ENCODE results near the gene FARSB. TPM values are rescaled to one million over a fixed set of nuclear protein-coding genes. Genes with fewer than 3 reads are reported as not detected.

Gene FARSB
- polyA plus RNA-seq, 3 donors: 5.8 to 10.9 (median 8.4) TPM

DNA sequence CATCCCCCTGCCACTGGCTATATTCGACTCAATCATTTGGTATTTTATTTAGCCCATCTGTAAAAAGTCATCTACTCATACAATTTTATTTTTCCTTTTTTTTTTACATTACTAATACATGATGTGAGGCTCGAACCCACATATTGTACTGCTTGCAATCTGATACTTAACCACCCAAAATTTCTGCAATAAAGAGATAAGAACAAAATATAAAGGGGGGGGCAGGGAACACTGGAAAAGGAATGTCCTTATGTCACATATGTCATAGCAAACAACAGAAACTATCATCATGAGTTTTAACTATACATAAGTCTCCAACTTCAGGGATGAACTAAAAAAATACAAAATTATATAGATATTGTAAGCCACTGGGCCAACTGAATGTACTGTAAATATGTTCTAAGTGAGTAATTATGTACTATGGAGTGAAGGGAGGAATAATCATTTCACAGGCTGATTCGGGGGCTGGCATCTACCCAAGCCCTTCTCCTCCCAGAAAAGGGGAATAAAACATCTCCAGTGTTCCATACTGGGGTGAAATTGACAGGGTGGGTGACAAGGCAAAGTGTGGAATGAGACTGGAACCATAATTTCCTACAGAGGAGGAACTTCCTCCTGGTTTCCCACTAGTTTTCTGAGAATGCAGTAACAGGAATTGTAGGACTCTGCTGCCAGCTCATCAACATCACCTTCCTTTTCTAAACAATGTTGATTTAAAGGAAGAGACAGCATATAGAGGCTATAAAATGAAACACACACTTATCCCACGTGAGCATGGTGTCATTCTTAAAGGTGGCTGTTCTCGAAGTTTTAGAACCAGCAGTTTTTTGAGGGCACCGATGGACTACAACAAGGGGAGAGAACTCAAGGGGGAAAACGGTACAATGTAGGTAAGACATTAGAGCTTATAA is 79.5 kb downstream of the FARSB start:
- Histone ChIP-seq H2AFZ (ENCODE audit: insufficient read depth, low read depth, low read length, poor library complexity, severe bottlenecking) (no peak overlapping the region), H3K4me2 (replicated peaks; ENCODE audit: extremely low read depth, low read length, poor library complexity, severe bottlenecking) (no peak overlapping the region), H4K20me1 (ENCODE audit: insufficient read depth, low read length) (no peaks in the 10 kb centered on the region), H3K79me2 (ENCODE audit: insufficient read depth, low read length) (no peaks in the 10 kb centered on the region), H3K4me3 (replicated peaks in 1 of 3; ENCODE audit: low read depth in 2 of 3, low read length in 3 of 3) (no peak overlapping the region), H3K27ac (ENCODE audit: low read depth in 1 of 2, low read length in 2 of 2) (no peak overlapping the region), H3K9ac (ENCODE audit: insufficient read depth, low read length, poor library complexity, severe bottlenecking) (no peak overlapping the region), H3K4me1 (ENCODE audit: control insufficient read depth in 1 of 2, insufficient read depth in 2 of 2, low read length in 2 of 2) (no peaks in the 10 kb centered on the region), H3K27me3 (ENCODE audit: control insufficient read depth in 2 of 2, insufficient read depth in 2 of 2, low read length in 2 of 2) (no peaks in the 10 kb centered on the region), H3K36me3 (replicated peaks in 1 of 2; ENCODE audit: control insufficient read depth in 1 of 2, insufficient read depth in 2 of 2, low read length in 2 of 2) (peaks cover 25 to 68% of the 10 kb centered on the region in 2 donors), H3K9me3 (replicated peaks in 1 of 2; ENCODE audit: control insufficient read depth in 1 of 2, insufficient read depth in 1 of 2, low read length in 2 of 2) (no peaks in the 10 kb centered on the region)
- Mint-ChIP-seq H3K27me3 (ENCODE audit: low read depth in 3 of 3) (no peaks in the 10 kb centered on the region), H3K9me3 (no peaks in the 10 kb centered on the region), H3K4me3 (no peak overlapping the region), H3K27ac (peak overlapping the region in 1 of 7 donors; percentile 64), H3K4me1 (peaks cover 3% of the 10 kb centered on the region), H3K36me3 (peaks cover 47 to 50% of the 10 kb centered on the region in 2 donors)
- 100% methylated on average over 1 of the region's 7 CpGs for WGBS (ENCODE audit: insufficient coverage)
- intact Hi-C loops (cut with micrococcal nuclease): no loop called here
- DNase-seq: no peak
- TF ChIP-seq CTCF (IDR thresholded peaks at IDR 0.05): no peak

GRCh38 chr2:222575618-222576017 is 80.3 kb downstream of the FARSB start:
- Histone ChIP-seq H3K36me3 (replicated peaks in 1 of 2; ENCODE audit: control insufficient read depth in 1 of 2, insufficient read depth in 2 of 2, low read length in 2 of 2) (peaks cover 31 to 76% of the 10 kb centered on the region in 2 donors), H4K20me1 (ENCODE audit: insufficient read depth, low read length) (no peaks in the 10 kb centered on the region), H3K9ac (ENCODE audit: insufficient read depth, low read length, poor library complexity, severe bottlenecking) (no peak overlapping the region), H3K9me3 (replicated peaks in 1 of 2; ENCODE audit: control insufficient read depth in 1 of 2, insufficient read depth in 1 of 2, low read length in 2 of 2) (no peaks in the 10 kb centered on the region), H3K27ac (ENCODE audit: low read depth in 1 of 2, low read length in 2 of 2) (no peak overlapping the region), H3K27me3 (ENCODE audit: control insufficient read depth in 2 of 2, insufficient read depth in 2 of 2, low read length in 2 of 2) (no peaks in the 10 kb centered on the region), H3K4me2 (replicated peaks; ENCODE audit: extremely low read depth, low read length, poor library complexity, severe bottlenecking) (no peak overlapping the region), H3K79me2 (ENCODE audit: insufficient read depth, low read length) (no peaks in the 10 kb centered on the region), H2AFZ (ENCODE audit: insufficient read depth, low read depth, low read length, poor library complexity, severe bottlenecking) (no peak overlapping the region), H3K4me1 (ENCODE audit: control insufficient read depth in 1 of 2, insufficient read depth in 2 of 2, low read length in 2 of 2) (no peaks in the 10 kb centered on the region), H3K4me3 (replicated peaks in 1 of 3; ENCODE audit: low read depth in 2 of 3, low read length in 3 of 3) (no peak overlapping the region)
- Mint-ChIP-seq H3K27ac (no peak overlapping the region), H3K36me3 (peaks cover 53% of the 10 kb centered on the region in 2 donors), H3K9me3 (no peaks in the 10 kb centered on the region), H3K4me3 (no peak overlapping the region), H3K27me3 (ENCODE audit: low read depth in 3 of 3) (no peaks in the 10 kb centered on the region), H3K4me1 (peaks cover 3% of the 10 kb centered on the region)
- intact Hi-C loops (cut with micrococcal nuclease): no loop called here
- TF ChIP-seq CTCF (IDR thresholded peaks at IDR 0.05): no peak
- 100% methylated on average over 1 of the region's 2 CpGs for WGBS (ENCODE audit: insufficient coverage)
- DNase-seq: no peak

All from CD14-positive monocyte (primary cell).